Measurements from ENCODE around the gene KNSTRN.

Gene KNSTRN

DNA sequence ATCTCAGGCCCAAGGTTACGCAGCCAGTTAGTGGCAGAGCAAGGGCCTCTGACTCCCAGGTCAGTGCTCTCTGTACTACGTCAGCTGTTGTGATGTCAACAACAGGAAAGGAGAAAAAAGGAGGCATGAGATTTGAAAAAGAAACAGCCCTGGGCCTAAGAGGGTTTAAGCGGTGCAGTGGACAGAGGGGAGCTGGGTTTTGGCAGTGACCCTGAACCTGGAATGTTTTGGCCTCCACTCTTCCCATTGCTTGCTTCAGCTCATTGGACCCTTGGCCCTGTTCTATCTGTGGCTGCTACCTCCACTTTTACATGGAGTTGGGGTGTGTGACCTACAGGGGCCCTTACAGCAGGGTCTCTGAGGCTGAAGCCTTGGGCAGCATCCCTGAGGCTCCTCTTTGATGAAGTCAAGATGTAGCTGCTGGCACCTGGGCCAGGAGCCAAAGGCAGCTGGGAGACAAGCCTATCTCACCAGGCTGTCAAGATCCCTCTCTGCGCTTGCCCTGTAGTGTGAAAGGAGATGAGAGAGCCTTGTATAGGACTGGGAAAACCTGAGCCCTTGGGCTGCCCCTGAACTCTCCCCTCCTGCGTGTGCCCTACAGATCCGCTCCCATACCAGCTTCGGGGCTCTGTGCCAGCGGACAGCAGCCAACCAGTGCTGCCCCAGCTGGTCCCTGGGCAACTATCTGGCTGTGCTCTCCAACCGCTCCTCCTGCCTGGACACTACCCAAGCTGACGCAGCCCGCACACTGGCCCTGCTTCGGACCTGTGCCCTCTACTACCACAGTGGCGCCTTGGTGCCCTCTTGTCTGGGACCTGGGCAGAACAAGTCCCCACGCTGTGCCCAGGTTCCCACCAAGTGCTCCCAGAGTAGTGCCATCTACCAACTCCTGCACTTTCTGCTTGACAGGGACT, 15.8 kb upstream of the KNSTRN start:
- Histone ChIP-seq H3K9me3 (ENCODE audit: control insufficient read depth, insufficient read depth, low read depth, low read length) (no peaks in the 10 kb centered on the region), H3K4me1 (ENCODE audit: control insufficient read depth, insufficient read depth, low read length) (no peaks in the 10 kb centered on the region), H3K27ac (ENCODE audit: extremely low read depth, low read depth, low read length) (no peak overlapping the region), H3K4me3 (ENCODE audit: low read depth, low read length) (no peak overlapping the region), H3K36me3 (ENCODE audit: control insufficient read depth in 2 of 2, insufficient read depth in 1 of 2, low read length in 2 of 2) (no peaks in the 10 kb centered on the region)
- ChIA-PET CTCF (interaction anchor here (0.7 to 2.2 kb wide), 12 partner anchors 9 to 57 kb away, joined by 3 to 8 read pairs (median 4); no protein-coding TSS in a partner anchor), POLR2A (interaction anchor here (1.4 to 1.5 kb wide), 2 partner anchors 16 to 26 kb away, joined by 4 to 5 read pairs; partner anchors contain the start of genes CCDC9B and KNSTRN)
- TF ChIP-seq, protein P1, sequence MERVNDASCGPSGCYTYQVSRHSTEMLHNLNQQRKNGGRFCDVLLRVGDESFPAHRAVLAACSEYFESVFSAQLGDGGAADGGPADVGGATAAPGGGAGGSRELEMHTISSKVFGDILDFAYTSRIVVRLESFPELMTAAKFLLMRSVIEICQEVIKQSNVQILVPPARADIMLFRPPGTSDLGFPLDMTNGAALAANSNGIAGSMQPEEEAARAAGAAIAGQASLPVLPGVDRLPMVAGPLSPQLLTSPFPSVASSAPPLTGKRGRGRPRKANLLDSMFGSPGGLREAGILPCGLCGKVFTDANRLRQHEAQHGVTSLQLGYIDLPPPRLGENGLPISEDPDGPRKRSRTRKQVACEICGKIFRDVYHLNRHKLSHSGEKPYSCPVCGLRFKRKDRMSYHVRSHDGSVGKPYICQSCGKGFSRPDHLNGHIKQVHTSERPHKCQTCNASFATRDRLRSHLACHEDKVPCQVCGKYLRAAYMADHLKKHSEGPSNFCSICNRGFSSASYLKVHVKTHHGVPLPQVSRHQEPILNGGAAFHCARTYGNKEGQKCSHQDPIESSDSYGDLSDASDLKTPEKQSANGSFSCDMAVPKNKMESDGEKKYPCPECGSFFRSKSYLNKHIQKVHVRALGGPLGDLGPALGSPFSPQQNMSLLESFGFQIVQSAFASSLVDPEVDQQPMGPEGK (tag by site-specific recombination; IDR thresholded peaks at IDR 0.05): no peak
- TF ChIP-seq, protein P2, sequence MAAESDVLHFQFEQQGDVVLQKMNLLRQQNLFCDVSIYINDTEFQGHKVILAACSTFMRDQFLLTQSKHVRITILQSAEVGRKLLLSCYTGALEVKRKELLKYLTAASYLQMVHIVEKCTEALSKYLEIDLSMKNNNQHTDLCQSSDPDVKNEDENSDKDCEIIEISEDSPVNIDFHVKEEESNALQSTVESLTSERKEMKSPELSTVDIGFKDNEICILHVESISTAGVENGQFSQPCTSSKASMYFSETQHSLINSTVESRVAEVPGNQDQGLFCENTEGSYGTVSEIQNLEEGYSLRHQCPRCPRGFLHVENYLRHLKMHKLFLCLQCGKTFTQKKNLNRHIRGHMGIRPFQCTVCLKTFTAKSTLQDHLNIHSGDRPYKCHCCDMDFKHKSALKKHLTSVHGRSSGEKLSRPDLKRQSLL (tag by site-specific recombination; IDR thresholded peaks at IDR 0.05): no peak
- TF ChIP-seq SP3 (tag by site-specific recombination; IDR thresholded peaks at IDR 0.05): no peak
- no peak for TF ChIP-seq ZNF266 (tag by site-specific recombination; IDR thresholded peaks at IDR 0.05; ENCODE audit: low read depth)
- no peak for TF ChIP-seq ZNF791 (tag by site-specific recombination; IDR thresholded peaks at IDR 0.05)
- no peak for TF ChIP-seq ZIC2 (tag by site-specific recombination; IDR thresholded peaks at IDR 0.05)
- no peak for TF ChIP-seq ZNF138 (tag by site-specific recombination; IDR thresholded peaks at IDR 0.05; ENCODE audit: borderline replicate concordance)
- TF ChIP-seq, protein P3, sequence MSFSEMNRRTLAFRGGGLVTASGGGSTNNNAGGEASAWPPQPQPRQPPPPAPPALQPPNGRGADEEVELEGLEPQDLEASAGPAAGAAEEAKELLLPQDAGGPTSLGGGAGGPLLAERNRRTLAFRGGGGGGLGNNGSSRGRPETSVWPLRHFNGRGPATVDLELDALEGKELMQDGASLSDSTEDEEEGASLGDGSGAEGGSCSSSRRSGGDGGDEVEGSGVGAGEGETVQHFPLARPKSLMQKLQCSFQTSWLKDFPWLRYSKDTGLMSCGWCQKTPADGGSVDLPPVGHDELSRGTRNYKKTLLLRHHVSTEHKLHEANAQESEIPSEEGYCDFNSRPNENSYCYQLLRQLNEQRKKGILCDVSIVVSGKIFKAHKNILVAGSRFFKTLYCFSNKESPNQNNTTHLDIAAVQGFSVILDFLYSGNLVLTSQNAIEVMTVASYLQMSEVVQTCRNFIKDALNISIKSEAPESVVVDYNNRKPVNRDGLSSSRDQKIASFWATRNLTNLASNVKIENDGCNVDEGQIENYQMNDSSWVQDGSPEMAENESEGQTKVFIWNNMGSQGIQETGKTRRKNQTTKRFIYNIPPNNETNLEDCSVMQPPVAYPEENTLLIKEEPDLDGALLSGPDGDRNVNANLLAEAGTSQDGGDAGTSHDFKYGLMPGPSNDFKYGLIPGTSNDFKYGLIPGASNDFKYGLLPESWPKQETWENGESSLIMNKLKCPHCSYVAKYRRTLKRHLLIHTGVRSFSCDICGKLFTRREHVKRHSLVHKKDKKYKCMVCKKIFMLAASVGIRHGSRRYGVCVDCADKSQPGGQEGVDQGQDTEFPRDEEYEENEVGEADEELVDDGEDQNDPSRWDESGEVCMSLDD (tag by site-specific recombination; IDR thresholded peaks at IDR 0.05): no peak

DNA sequence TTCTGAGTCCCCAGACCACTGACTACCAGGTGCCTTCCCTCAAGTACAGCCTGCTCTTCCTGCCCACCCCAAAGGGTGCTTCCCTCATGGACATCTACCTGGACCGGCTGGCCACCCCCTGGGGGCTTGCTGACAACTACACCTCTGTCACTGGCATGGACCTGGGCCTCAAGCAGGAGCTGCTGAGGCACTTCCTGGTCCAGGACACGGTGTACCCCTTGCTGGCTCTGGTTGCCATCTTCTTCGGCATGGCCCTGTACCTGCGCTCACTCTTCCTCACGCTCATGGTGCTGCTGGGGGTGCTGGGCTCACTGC, 15.2 kb upstream of the KNSTRN start:
- Histone ChIP-seq H3K9me3 (ENCODE audit: control insufficient read depth, insufficient read depth, low read depth, low read length) (no peaks in the 10 kb centered on the region), H3K27ac (ENCODE audit: extremely low read depth, low read depth, low read length) (no peak overlapping the region), H3K36me3 (ENCODE audit: control insufficient read depth in 2 of 2, insufficient read depth in 1 of 2, low read length in 2 of 2) (no peaks in the 10 kb centered on the region), H3K4me3 (ENCODE audit: low read depth, low read length) (no peak overlapping the region), H3K4me1 (ENCODE audit: control insufficient read depth, insufficient read depth, low read length) (no peaks in the 10 kb centered on the region)
- ChIA-PET POLR2A (interaction anchor here (1.5 kb wide), 1 partner anchor 27 kb away, joined by 5 read pairs; the partner anchor contains the start of gene CCDC9B), CTCF (interaction anchor here (0.7 to 1.6 kb wide), 9 partner anchors 9 to 58 kb away, joined by 3 to 9 read pairs (median 3); partner anchors contain the start of gene DISP2)
- no peak for TF ChIP-seq GLI4 (tag by site-specific recombination; IDR thresholded peaks at IDR 0.05)
- no peak for TF ChIP-seq ZNF600 (tag by site-specific recombination; IDR thresholded peaks at IDR 0.05)
- no peak for TF ChIP-seq MYNN (tag by site-specific recombination; IDR thresholded peaks at IDR 0.05; ENCODE audit: borderline replicate concordance)
- TF ChIP-seq, protein P4, sequence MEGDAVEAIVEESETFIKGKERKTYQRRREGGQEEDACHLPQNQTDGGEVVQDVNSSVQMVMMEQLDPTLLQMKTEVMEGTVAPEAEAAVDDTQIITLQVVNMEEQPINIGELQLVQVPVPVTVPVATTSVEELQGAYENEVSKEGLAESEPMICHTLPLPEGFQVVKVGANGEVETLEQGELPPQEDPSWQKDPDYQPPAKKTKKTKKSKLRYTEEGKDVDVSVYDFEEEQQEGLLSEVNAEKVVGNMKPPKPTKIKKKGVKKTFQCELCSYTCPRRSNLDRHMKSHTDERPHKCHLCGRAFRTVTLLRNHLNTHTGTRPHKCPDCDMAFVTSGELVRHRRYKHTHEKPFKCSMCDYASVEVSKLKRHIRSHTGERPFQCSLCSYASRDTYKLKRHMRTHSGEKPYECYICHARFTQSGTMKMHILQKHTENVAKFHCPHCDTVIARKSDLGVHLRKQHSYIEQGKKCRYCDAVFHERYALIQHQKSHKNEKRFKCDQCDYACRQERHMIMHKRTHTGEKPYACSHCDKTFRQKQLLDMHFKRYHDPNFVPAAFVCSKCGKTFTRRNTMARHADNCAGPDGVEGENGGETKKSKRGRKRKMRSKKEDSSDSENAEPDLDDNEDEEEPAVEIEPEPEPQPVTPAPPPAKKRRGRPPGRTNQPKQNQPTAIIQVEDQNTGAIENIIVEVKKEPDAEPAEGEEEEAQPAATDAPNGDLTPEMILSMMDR (tag by site-specific recombination; IDR thresholded peaks at IDR 0.05): no peak
- peak; percentile 37 for TF ChIP-seq GLIS2 (tag by site-specific recombination; IDR thresholded peaks at IDR 0.05)
- no peak for TF ChIP-seq ZNF2 (tag by site-specific recombination; IDR thresholded peaks at IDR 0.05)
- no peak for TF ChIP-seq ZNF132 (tag by site-specific recombination; IDR thresholded peaks at IDR 0.05; ENCODE audit: borderline replicate concordance)
- TF ChIP-seq, protein P5, sequence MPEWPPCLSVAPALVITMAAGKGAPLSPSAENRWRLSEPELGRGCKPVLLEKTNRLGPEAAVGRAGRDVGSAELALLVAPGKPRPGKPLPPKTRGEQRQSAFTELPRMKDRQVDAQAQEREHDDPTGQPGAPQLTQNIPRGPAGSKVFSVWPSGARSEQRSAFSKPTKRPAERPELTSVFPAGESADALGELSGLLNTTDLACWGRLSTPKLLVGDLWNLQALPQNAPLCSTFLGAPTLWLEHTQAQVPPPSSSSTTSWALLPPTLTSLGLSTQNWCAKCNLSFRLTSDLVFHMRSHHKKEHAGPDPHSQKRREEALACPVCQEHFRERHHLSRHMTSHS (tag by site-specific recombination; IDR thresholded peaks at IDR 0.05): no peak
- TF ChIP-seq, protein P6, sequence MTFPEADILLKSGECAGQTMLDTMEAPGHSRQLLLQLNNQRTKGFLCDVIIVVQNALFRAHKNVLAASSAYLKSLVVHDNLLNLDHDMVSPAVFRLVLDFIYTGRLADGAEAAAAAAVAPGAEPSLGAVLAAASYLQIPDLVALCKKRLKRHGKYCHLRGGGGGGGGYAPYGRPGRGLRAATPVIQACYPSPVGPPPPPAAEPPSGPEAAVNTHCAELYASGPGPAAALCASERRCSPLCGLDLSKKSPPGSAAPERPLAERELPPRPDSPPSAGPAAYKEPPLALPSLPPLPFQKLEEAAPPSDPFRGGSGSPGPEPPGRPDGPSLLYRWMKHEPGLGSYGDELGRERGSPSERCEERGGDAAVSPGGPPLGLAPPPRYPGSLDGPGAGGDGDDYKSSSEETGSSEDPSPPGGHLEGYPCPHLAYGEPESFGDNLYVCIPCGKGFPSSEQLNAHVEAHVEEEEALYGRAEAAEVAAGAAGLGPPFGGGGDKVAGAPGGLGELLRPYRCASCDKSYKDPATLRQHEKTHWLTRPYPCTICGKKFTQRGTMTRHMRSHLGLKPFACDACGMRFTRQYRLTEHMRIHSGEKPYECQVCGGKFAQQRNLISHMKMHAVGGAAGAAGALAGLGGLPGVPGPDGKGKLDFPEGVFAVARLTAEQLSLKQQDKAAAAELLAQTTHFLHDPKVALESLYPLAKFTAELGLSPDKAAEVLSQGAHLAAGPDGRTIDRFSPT (tag by site-specific recombination; IDR thresholded peaks at IDR 0.05): no peak
- TF ChIP-seq GLIS1 (tag by site-specific recombination; IDR thresholded peaks at IDR 0.05): 0 out of 2 replicates have a peak, but pooled peaks have one; percentile 5
- TF ChIP-seq ZNF596 (tag by site-specific recombination; IDR thresholded peaks at IDR 0.05): no peak
- no peak for TF ChIP-seq ZNF624 (tag by site-specific recombination; IDR thresholded peaks at IDR 0.05)
- no peak for TF ChIP-seq ZNF560 (tag by site-specific recombination; IDR thresholded peaks at IDR 0.05; ENCODE audit: borderline replicate concordance)
- TF ChIP-seq RBAK (tag by site-specific recombination; IDR thresholded peaks at IDR 0.05): no peak
- TF ChIP-seq ZNF670 (tag by site-specific recombination; IDR thresholded peaks at IDR 0.05; ENCODE audit: low read depth): no peak
